ENCODE results near the gene MCOLN1. TPM values are rescaled to one million over a fixed set of nuclear protein-coding genes. Genes with fewer than 3 reads are reported as not detected.

Gene MCOLN1
- polyA plus RNA-seq, 1 donor (not counting 4 experiments of a cell fraction or from before 2014, with no cell fraction given): 14.0 TPM

GRCh38 chr19:7482584-7483439 is 39.6 kb upstream of the MCOLN1 start:
- Histone ChIP-seq H3K9ac (ENCODE audit: control insufficient read depth, extremely low read depth, insufficient read depth, low read length) (no peak overlapping the region), H3K27me3 (ENCODE audit: control insufficient read depth, extremely low read depth, insufficient read depth, low read length) (no peaks in the 10 kb centered on the region), H2AFZ (ENCODE audit: control insufficient read depth, low read length) (peak overlapping the region; percentile 70), H3K36me3 (ENCODE audit: control insufficient read depth in 2 of 2, extremely low read depth in 1 of 2, insufficient read depth in 2 of 2, low read length in 2 of 2) (no peaks in the 10 kb centered on the region), H3K4me3 (ENCODE audit: control insufficient read depth in 2 of 3, extremely low read depth in 1 of 3, insufficient read depth in 2 of 3, low read depth in 1 of 3, low read length in 3 of 3) (no peak overlapping the region), H3K9me3 (ENCODE audit: control insufficient read depth, low read depth, low read length) (no peaks in the 10 kb centered on the region), H3K27ac (ENCODE audit: control insufficient read depth, insufficient read depth, low read length) (no peak overlapping the region), H3K9me1 (ENCODE audit: control insufficient read depth, extremely low read depth, insufficient read depth, low read length) (no peaks in the 10 kb centered on the region), H3K4me2 (ENCODE audit: control insufficient read depth, extremely low read depth, insufficient read depth, low read depth, low read length) (peak overlapping the region; percentile 60), H3K79me2 (ENCODE audit: control insufficient read depth, insufficient read depth, low read length) (no peaks in the 10 kb centered on the region), H4K20me1 (ENCODE audit: control insufficient read depth, extremely low read depth, insufficient read depth, low read length) (no peaks in the 10 kb centered on the region), H3K4me1 (ENCODE audit: control insufficient read depth, extremely low read depth, insufficient read depth, low read length) (peaks cover 21% of the 10 kb centered on the region)
- DNase-seq (ENCODE audit: low read depth, low spot score) (peak; percentile 70), FAIRE-seq (no peak)
- dilution Hi-C loops (cut with MboI; ENCODE audit: extremely low pct_ligation_motif_present, low sequenced_read_pairs): no loop called here
- no peak for TF ChIP-seq EZH2 (IDR thresholded peaks at IDR 0.05; ENCODE audit: low read length)
- TF ChIP-seq CTCF (optimal IDR thresholded peaks at IDR 0.05 in 1 of 3, IDR thresholded peaks at IDR 0.05 in 1 of 3, conservative IDR thresholded peaks at IDR 0.05 in 1 of 3; ENCODE audit: extremely low read depth in 1 of 3, insufficient read depth in 2 of 3, low read length in 3 of 3): no peak

- no peak overlapping the region for H3K4me2 ChIP-seq (ENCODE audit: control insufficient read depth, extremely low read depth, insufficient read depth, low read depth, low read length)
- FAIRE-seq: no peak
- no peak for TF ChIP-seq CTCF (optimal IDR thresholded peaks at IDR 0.05 in 1 of 3, IDR thresholded peaks at IDR 0.05 in 1 of 3, conservative IDR thresholded peaks at IDR 0.05 in 1 of 3; ENCODE audit: extremely low read depth in 1 of 3, insufficient read depth in 2 of 3, low read length in 3 of 3)
- TF ChIP-seq EZH2 (IDR thresholded peaks at IDR 0.05; ENCODE audit: low read length): no peak
- H3K4me1 ChIP-seq (ENCODE audit: control insufficient read depth, extremely low read depth, insufficient read depth, low read length): peaks cover 23% of the 10 kb centered on the region
- H2AFZ ChIP-seq (ENCODE audit: control insufficient read depth, low read length): peak overlapping the region; percentile 70
- H3K9me3 ChIP-seq (ENCODE audit: control insufficient read depth, low read depth, low read length): no peaks in the 10 kb centered on the region
- dilution Hi-C loops (cut with MboI; ENCODE audit: extremely low pct_ligation_motif_present, low sequenced_read_pairs): no loop called here
- no peak overlapping the region for H3K9ac ChIP-seq (ENCODE audit: control insufficient read depth, extremely low read depth, insufficient read depth, low read length)
- H3K79me2 ChIP-seq (ENCODE audit: control insufficient read depth, insufficient read depth, low read length): no peaks in the 10 kb centered on the region
- DNase-seq (ENCODE audit: low read depth, low spot score): no peak
- H3K4me3 ChIP-seq (ENCODE audit: control insufficient read depth in 2 of 3, extremely low read depth in 1 of 3, insufficient read depth in 2 of 3, low read depth in 1 of 3, low read length in 3 of 3): no peak overlapping the region
- H3K9me1 ChIP-seq (ENCODE audit: control insufficient read depth, extremely low read depth, insufficient read depth, low read length): no peaks in the 10 kb centered on the region
- no peaks in the 10 kb centered on the region for H4K20me1 ChIP-seq (ENCODE audit: control insufficient read depth, extremely low read depth, insufficient read depth, low read length)
- H3K36me3 ChIP-seq (ENCODE audit: control insufficient read depth in 2 of 2, extremely low read depth in 1 of 2, insufficient read depth in 2 of 2, low read length in 2 of 2): no peaks in the 10 kb centered on the region
- H3K27ac ChIP-seq (ENCODE audit: control insufficient read depth, insufficient read depth, low read length): no peak overlapping the region
- H3K27me3 ChIP-seq (ENCODE audit: control insufficient read depth, extremely low read depth, insufficient read depth, low read length): no peaks in the 10 kb centered on the region
Measured at GRCh38 chr19:7483720-7484201, 38.7 kb upstream of the MCOLN1 start.

Data from keratinocyte (primary cell).